Fibroblast of the aortic adventitia (primary cell): ENCODE data around the gene CHPT1. TPM values are rescaled to one million over a fixed set of nuclear protein-coding genes. Genes with fewer than 3 reads are reported as not detected.

Experiments used
- DNase-seq: peaks from one replicate; pipeline ENCODE4 v3.0.0-alpha.2; 2010; ENCODE audit warnings: low read depth
- H3K4me3 ChIP-seq: 2 replicates; pipeline ENCODE4 v1.5.1; 2011; ENCODE audit warnings: low read depth, mild to moderate bottlenecking, control low read depth, low read length, moderate library complexity
- CTCF ChIP-seq: IDR thresholded peaks from 2 replicates; pipeline ENCODE4 v1.5.1; 2011; ENCODE audit warnings: mild to moderate bottlenecking, low read length, control low read depth, inconsistent platforms; ENCODE audit not compliant: insufficient read depth
- total RNA-seq: library from RNA; depleted of rRNA; stranded (reverse); fragments of >200 nt; gene quantifications from 2 replicates; pipeline ENCODE4 v1.2.3, GENCODE V29; 2012; ENCODE audit warnings: low replicate concordance

Gene CHPT1
- total RNA-seq, 1 donor = 27.4 TPM

- TF ChIP-seq CTCF = no peak
- H3K4me3 ChIP-seq = no peak overlapping the region
- no peak for DNase-seq
These were observed 2.5 kb upstream of the CHPT1 start for GRCh38 chr12:101694986-101695385.

- no peak overlapping the region for H3K4me3 ChIP-seq
- no peak for DNase-seq
- TF ChIP-seq CTCF = no peak
These were observed 1.7 kb upstream of the CHPT1 start for GRCh38 chr12:101695706-101696105.

- peak overlapping the region; percentile 93 for H3K4me3 ChIP-seq
- DNase-seq = peak; percentile 40
- TF ChIP-seq CTCF = no peak
These were observed 916 bp upstream of the CHPT1 start for GRCh38 chr12:101696251-101697196.

- peak; percentile 32 for DNase-seq
- H3K4me3 ChIP-seq = peak overlapping the region; percentile 93
- no peak for TF ChIP-seq CTCF
These were observed 725 bp downstream of the CHPT1 start for GRCh38 chr12:101697930-101698799.

- DNase-seq = peak; percentile 25
- peak overlapping the region; percentile 93 for H3K4me3 ChIP-seq
- peak; percentile 35 for TF ChIP-seq CTCF
These were observed 1.4 kb downstream of the CHPT1 start for GRCh38 chr12:101698800-101699347.

- H3K4me3 ChIP-seq = no peak overlapping the region
- no peak for DNase-seq
- TF ChIP-seq CTCF = no peak
These were observed 2.9 kb downstream of the CHPT1 start for GRCh38 chr12:101700299-101700820.
